ENCODE data around the gene OPRM1.

DNA sequence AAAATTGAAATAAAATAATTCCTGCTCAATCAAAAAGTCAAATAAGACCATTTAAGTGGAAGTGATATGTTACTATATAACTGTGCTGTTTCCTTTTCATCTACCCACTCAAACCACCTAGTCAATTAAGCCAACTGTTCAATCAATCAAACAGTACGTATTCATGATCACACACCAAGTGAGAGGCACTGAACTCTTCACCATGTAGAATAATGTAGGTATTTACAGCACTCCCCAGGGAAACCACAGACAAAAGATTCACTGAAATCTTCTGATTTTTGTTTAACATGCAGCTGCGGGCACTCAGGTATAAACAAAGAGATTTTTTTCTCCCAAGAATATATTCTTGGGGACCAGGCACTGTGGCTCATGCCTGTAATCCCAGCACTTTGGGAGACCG lies 21.3 kb upstream of the OPRM1 start:
- TF ChIP-seq, protein P1, sequence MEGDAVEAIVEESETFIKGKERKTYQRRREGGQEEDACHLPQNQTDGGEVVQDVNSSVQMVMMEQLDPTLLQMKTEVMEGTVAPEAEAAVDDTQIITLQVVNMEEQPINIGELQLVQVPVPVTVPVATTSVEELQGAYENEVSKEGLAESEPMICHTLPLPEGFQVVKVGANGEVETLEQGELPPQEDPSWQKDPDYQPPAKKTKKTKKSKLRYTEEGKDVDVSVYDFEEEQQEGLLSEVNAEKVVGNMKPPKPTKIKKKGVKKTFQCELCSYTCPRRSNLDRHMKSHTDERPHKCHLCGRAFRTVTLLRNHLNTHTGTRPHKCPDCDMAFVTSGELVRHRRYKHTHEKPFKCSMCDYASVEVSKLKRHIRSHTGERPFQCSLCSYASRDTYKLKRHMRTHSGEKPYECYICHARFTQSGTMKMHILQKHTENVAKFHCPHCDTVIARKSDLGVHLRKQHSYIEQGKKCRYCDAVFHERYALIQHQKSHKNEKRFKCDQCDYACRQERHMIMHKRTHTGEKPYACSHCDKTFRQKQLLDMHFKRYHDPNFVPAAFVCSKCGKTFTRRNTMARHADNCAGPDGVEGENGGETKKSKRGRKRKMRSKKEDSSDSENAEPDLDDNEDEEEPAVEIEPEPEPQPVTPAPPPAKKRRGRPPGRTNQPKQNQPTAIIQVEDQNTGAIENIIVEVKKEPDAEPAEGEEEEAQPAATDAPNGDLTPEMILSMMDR (optimal IDR thresholded peaks at IDR 0.05 in 1 of 3, IDR thresholded peaks at IDR 0.05 in 1 of 3, conservative IDR thresholded peaks at IDR 0.05 in 1 of 3; ENCODE audit: extremely low read depth in 1 of 3, insufficient read depth in 2 of 3, low read length in 3 of 3), result no peak
- no peak for TF ChIP-seq EZH2 (IDR thresholded peaks at IDR 0.05; ENCODE audit: low read length)
